ENCODE measurements around the gene SLC2A14.
"Not testable (repeated sequence)": the region's sequence is repeated elsewhere in the genome, so short reads cannot be mapped to it uniquely, and the experiment has no call there.

SLC2A14 gene

DNA sequence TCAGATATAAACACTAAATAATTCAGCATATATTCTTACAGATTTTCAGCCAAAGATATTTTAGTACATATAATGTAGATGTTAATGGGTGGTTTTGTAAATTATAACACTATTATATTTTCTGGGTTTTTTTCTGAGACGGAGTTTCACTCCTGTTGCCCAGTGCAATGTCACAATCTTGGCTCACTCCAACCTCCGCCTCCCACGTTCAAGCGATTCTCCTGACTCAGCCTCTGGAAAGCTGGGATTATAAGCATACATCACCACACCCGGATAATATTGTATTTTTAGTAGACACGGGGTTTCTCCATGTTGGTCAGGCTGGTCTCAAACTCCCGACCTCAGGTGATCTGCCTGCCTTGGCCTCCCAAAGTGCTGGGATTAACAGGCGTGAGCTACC, 29.7 kb upstream of the SLC2A14 start:
- H3K27ac ChIP-seq (ENCODE audit: low read length); H3K9me3 ChIP-seq (ENCODE audit: control insufficient read depth, low read depth, low read length); H3K9ac ChIP-seq (ENCODE audit: low read length); H3K36me3 ChIP-seq (ENCODE audit: control insufficient read depth, low read depth, low read length); H3K4me3 ChIP-seq (ENCODE audit: low read length); H3K27me3 ChIP-seq (ENCODE audit: control insufficient read depth, insufficient read depth, low read length): not testable (repeated sequence)
- peaks cover 22% of the 10 kb centered on the region for H3K4me1 ChIP-seq (ENCODE audit: control insufficient read depth, low read depth, low read length)

DNA sequence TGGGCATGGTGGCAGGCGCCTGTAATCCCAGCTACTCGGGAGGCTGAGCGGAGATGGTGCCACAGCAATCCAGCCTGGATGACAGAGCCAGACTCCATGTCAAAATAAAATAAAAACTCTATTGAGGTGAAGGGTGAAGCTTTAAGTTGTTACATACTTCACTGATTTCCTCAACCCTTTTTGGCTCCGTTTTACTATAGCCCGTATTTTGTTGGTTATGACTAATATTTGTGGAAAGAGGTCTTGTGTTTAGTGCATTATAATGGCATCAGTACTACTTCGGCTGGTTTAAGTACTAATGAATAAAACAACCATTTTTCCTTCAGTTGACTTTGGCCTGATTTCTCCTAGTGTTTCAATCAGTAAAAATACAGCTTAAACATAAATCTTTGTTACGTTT, 27.0 kb upstream of the SLC2A14 start:
- Histone ChIP-seq H3K9ac (ENCODE audit: low read length) (no peak overlapping the region), H3K36me3 (ENCODE audit: control insufficient read depth, low read depth, low read length) (no peaks in the 10 kb centered on the region), H3K27ac (ENCODE audit: low read length) (no peak overlapping the region), H3K9me3 (ENCODE audit: control insufficient read depth, low read depth, low read length) (no peaks in the 10 kb centered on the region), H3K27me3 (ENCODE audit: control insufficient read depth, insufficient read depth, low read length) (no peaks in the 10 kb centered on the region), H3K4me1 (ENCODE audit: control insufficient read depth, low read depth, low read length) (no peaks in the 10 kb centered on the region), H3K4me3 (ENCODE audit: low read length) (no peak overlapping the region)

- H3K9me3 ChIP-seq (ENCODE audit: control insufficient read depth, low read depth, low read length); H3K4me1 ChIP-seq (ENCODE audit: control insufficient read depth, low read depth, low read length); H3K9ac ChIP-seq (ENCODE audit: low read length); H3K27ac ChIP-seq (ENCODE audit: low read length); H3K36me3 ChIP-seq (ENCODE audit: control insufficient read depth, low read depth, low read length); H3K4me3 ChIP-seq (ENCODE audit: low read length); H3K27me3 ChIP-seq (ENCODE audit: control insufficient read depth, insufficient read depth, low read length): not testable (repeated sequence)
These were observed 24.0 kb upstream of the SLC2A14 start for GRCh38 chr12:7896726-7897125.

GRCh38 chr12:7892186-7892980, 19.7 kb upstream of the SLC2A14 start:
- H3K36me3 ChIP-seq (ENCODE audit: control insufficient read depth, low read depth, low read length), result no peaks in the 10 kb centered on the region
- H3K27me3 ChIP-seq (ENCODE audit: control insufficient read depth, insufficient read depth, low read length), result no peaks in the 10 kb centered on the region
- H3K4me3 ChIP-seq (ENCODE audit: low read length), result no peak overlapping the region
- no peaks in the 10 kb centered on the region for H3K9me3 ChIP-seq (ENCODE audit: control insufficient read depth, low read depth, low read length)
- no peak overlapping the region for H3K9ac ChIP-seq (ENCODE audit: low read length)
- H3K4me1 ChIP-seq (ENCODE audit: control insufficient read depth, low read depth, low read length), result peaks cover 10% of the 10 kb centered on the region
- H3K27ac ChIP-seq (ENCODE audit: low read length), result no peak overlapping the region

- Histone ChIP-seq H3K9me3 (ENCODE audit: control insufficient read depth, low read depth, low read length) (no peaks in the 10 kb centered on the region), H3K4me3 (ENCODE audit: low read length) (no peak overlapping the region), H3K27ac (ENCODE audit: low read length) (no peak overlapping the region), H3K4me1 (ENCODE audit: control insufficient read depth, low read depth, low read length) (no peaks in the 10 kb centered on the region), H3K36me3 (ENCODE audit: control insufficient read depth, low read depth, low read length) (no peaks in the 10 kb centered on the region), H3K9ac (ENCODE audit: low read length) (no peak overlapping the region), H3K27me3 (ENCODE audit: control insufficient read depth, insufficient read depth, low read length) (no peaks in the 10 kb centered on the region)
These were observed 12.0 kb upstream of the SLC2A14 start for GRCh38 chr12:7884689-7885088.

DNA sequence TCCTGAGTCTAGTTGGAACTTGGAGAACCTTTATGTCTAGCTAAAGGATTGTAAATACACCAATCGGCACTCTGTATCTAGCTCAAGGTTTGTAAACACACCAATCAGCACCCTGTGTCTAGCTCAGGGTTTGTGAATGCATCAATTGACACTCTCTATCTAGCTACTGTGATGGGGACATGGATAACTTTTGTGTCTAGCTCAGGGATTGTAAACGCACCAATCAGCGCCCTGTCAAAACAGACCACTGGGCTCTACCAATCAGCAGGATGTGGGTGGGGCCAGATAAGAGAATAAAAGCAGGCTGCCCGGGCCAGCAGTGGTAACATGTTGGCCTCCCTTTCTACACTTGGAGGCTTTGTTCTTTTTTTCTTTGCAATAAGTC, 9.0 kb upstream of the SLC2A14 start:
- not testable (repeated sequence) for H3K9me3 ChIP-seq (ENCODE audit: control insufficient read depth, low read depth, low read length); H3K4me3 ChIP-seq (ENCODE audit: low read length); H3K4me1 ChIP-seq (ENCODE audit: control insufficient read depth, low read depth, low read length); H3K27ac ChIP-seq (ENCODE audit: low read length); H3K27me3 ChIP-seq (ENCODE audit: control insufficient read depth, insufficient read depth, low read length); H3K36me3 ChIP-seq (ENCODE audit: control insufficient read depth, low read depth, low read length); H3K9ac ChIP-seq (ENCODE audit: low read length)

- H3K36me3 ChIP-seq (ENCODE audit: control insufficient read depth, low read depth, low read length); H3K27me3 ChIP-seq (ENCODE audit: control insufficient read depth, insufficient read depth, low read length); H3K9me3 ChIP-seq (ENCODE audit: control insufficient read depth, low read depth, low read length); H3K4me3 ChIP-seq (ENCODE audit: low read length); H3K4me1 ChIP-seq (ENCODE audit: control insufficient read depth, low read depth, low read length); H3K9ac ChIP-seq (ENCODE audit: low read length); H3K27ac ChIP-seq (ENCODE audit: low read length): not testable (repeated sequence)
These were observed 8.4 kb upstream of the SLC2A14 start for GRCh38 chr12:7880952-7881735.

- Histone ChIP-seq H3K9me3 (ENCODE audit: control insufficient read depth, low read depth, low read length) (no peaks in the 10 kb centered on the region), H3K27me3 (ENCODE audit: control insufficient read depth, insufficient read depth, low read length) (no peaks in the 10 kb centered on the region), H3K9ac (ENCODE audit: low read length) (no peak overlapping the region), H3K4me3 (ENCODE audit: low read length) (no peak overlapping the region), H3K4me1 (ENCODE audit: control insufficient read depth, low read depth, low read length) (no peaks in the 10 kb centered on the region), H3K27ac (ENCODE audit: low read length) (no peak overlapping the region), H3K36me3 (ENCODE audit: control insufficient read depth, low read depth, low read length) (no peaks in the 10 kb centered on the region)
These were observed 6.5 kb upstream of the SLC2A14 start for GRCh38 chr12:7879246-7879645.

- Histone ChIP-seq H3K36me3 (ENCODE audit: control insufficient read depth, low read depth, low read length) (no peaks in the 10 kb centered on the region), H3K4me1 (ENCODE audit: control insufficient read depth, low read depth, low read length) (no peaks in the 10 kb centered on the region), H3K4me3 (ENCODE audit: low read length) (no peak overlapping the region), H3K9ac (ENCODE audit: low read length) (no peak overlapping the region), H3K27ac (ENCODE audit: low read length) (no peak overlapping the region), H3K27me3 (ENCODE audit: control insufficient read depth, insufficient read depth, low read length) (no peaks in the 10 kb centered on the region), H3K9me3 (ENCODE audit: control insufficient read depth, low read depth, low read length) (no peaks in the 10 kb centered on the region)
These were observed 4.7 kb upstream of the SLC2A14 start for GRCh38 chr12:7877420-7877819.

DNA sequence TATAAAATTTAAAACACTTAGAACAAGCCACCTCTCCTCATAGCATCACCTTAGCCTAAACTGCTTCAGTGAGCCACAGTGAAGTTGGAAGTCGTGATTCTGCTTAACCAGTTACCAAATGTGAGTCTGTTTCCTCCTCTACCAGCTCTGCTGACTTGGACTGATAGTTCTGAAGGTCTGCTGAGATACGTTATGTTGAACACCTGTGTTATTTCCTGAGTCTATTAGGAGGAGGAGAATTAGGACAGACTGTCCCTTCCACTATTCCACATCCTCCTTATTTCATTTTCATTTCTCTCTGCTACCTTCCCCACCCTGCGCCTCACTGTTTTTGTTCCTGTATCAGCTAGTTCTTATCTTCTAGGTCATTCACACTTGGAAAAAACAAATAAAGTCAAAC, 2.4 kb downstream of the SLC2A14 start:
- no peak overlapping the region for H3K9ac ChIP-seq (ENCODE audit: low read length)
- no peaks in the 10 kb centered on the region for H3K9me3 ChIP-seq (ENCODE audit: control insufficient read depth, low read depth, low read length)
- H3K27ac ChIP-seq (ENCODE audit: low read length), result no peak overlapping the region
- H3K4me1 ChIP-seq (ENCODE audit: control insufficient read depth, low read depth, low read length), result no peaks in the 10 kb centered on the region
- no peaks in the 10 kb centered on the region for H3K27me3 ChIP-seq (ENCODE audit: control insufficient read depth, insufficient read depth, low read length)
- H3K4me3 ChIP-seq (ENCODE audit: low read length), result no peak overlapping the region
- no peaks in the 10 kb centered on the region for H3K36me3 ChIP-seq (ENCODE audit: control insufficient read depth, low read depth, low read length)

- H3K27ac ChIP-seq (ENCODE audit: low read length), result no peak overlapping the region
- H3K9me3 ChIP-seq (ENCODE audit: control insufficient read depth, low read depth, low read length), result no peaks in the 10 kb centered on the region
- H3K36me3 ChIP-seq (ENCODE audit: control insufficient read depth, low read depth, low read length), result no peaks in the 10 kb centered on the region
- H3K4me3 ChIP-seq (ENCODE audit: low read length), result no peak overlapping the region
- no peaks in the 10 kb centered on the region for H3K27me3 ChIP-seq (ENCODE audit: control insufficient read depth, insufficient read depth, low read length)
- H3K4me1 ChIP-seq (ENCODE audit: control insufficient read depth, low read depth, low read length), result no peaks in the 10 kb centered on the region
- H3K9ac ChIP-seq (ENCODE audit: low read length), result no peak overlapping the region
These were observed 3.6 kb downstream of the SLC2A14 start for GRCh38 chr12:7869137-7869536.

DNA sequence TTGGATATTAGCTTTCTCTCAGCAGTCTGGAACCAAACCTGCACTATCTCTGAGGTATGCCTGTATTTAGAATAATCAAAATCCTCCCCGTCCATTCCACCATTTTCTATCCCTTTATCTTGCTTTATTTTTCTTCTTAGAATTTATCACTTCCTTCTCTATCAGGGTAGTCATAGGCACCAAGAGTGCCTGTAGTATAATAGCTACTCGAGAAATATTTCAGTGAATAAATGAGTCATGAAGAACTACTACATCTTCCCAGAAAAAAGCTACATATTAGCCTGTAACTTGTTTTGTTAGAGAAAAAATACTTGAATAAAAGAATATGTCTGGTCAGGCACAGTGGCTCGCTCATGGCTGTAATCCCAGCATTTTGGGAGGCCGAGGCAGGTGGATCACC, 4.3 kb downstream of the SLC2A14 start:
- no peak overlapping the region for H3K27ac ChIP-seq (ENCODE audit: low read length)
- H3K36me3 ChIP-seq (ENCODE audit: control insufficient read depth, low read depth, low read length), result no peaks in the 10 kb centered on the region
- H3K9ac ChIP-seq (ENCODE audit: low read length), result no peak overlapping the region
- no peaks in the 10 kb centered on the region for H3K27me3 ChIP-seq (ENCODE audit: control insufficient read depth, insufficient read depth, low read length)
- H3K9me3 ChIP-seq (ENCODE audit: control insufficient read depth, low read depth, low read length), result no peaks in the 10 kb centered on the region
- no peaks in the 10 kb centered on the region for H3K4me1 ChIP-seq (ENCODE audit: control insufficient read depth, low read depth, low read length)
- no peak overlapping the region for H3K4me3 ChIP-seq (ENCODE audit: low read length)

Measured in iPS-18a (cell line).